Measurements from ENCODE around the gene ELF1.

Gene ELF1

DNA sequence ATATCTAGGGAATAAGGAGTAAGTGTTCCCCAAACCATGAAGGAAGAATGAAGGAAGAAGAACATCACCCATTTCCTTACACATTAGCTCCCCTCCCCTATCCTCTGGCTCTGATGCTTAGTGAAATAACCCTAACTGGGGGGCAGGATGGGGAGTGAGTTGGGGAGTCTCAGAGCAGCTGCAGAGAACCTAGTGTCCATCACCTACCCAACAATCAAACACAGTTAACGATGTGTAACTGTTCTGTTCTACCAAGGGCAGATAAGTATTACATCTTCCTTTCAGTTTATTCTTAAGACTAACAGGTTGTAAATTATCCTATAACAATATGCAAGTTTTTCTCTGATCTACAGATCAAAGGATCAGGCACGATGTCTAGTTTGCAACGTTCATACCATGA lies 12.8 kb downstream of the ELF1 start:
- DNase-seq = no peak

DNA sequence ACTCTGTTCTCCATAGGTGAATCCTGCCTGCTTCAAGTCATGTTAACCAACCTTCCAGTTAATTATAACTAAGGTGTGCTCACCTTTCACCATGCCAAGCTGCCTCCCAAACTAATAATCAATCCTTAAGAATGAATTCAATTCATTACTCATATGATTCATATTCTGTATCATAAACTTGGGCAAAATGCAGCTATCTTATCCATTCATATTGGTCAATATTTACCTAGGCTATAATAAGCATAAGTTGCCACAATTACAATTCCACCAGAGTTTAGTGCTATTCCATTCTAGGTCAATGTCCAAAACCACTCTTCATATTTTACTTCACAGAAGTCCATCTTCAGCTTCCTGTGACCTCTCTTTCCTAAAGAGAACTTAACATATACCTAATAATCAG lies 13.4 kb downstream of the ELF1 start:
- no peak for DNase-seq

DNA sequence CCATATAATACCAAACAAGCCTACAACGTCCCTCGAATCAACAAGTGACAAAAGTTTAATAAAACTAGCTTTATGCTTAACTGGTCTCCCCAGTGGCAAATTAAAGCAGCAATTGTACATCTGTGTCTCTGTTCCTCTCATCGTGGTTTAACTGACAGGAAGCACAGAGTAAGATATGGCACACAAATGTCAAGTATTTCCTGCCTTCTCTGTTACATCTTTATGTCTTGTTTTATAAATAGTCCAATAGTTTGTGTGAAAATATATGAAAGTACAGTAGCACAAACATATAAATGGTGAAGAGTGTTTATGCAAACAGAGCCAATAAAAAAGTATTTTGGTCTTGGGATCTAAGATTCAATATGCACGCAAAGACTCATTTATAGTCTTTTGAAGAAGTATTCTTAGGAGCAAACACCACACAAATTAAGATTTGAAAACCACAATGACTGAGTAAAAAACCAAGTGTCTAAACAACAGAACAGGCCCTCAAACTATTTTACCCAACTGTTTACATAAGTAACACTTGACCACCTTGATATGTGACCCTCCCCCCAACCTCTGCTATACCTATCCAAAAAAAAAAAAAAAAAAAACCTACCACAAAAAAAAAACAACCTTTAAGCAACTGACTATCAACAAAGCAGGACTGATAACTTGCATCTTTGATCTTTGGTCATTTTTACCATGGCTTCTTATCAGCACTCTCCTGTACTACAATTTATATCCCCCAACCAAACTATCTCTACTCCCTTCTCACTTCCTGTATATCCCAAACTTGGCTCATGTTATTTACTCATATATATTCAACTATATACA lies 14.0 kb downstream of the ELF1 start:
- DNase-seq = peak; percentile 93

DNA sequence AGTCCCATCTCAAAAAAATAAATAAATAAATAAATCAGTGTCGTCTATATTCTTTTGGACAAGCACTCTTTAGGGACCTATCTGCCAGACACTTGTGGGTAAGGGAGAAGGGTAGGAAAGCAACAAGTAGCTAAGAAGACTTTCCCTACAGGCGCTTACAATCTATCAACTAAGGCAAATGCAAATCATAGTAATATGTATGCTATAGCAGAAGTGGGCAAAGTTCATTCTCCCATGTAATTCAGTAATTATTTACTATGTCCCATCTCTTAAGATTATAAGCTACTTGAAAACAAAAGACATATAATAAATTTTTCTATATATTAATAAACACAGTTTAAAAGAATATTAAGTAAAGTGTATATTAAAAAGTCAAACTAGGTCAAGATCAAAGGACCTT lies 16.5 kb downstream of the ELF1 start:
- no peak for DNase-seq

DNA sequence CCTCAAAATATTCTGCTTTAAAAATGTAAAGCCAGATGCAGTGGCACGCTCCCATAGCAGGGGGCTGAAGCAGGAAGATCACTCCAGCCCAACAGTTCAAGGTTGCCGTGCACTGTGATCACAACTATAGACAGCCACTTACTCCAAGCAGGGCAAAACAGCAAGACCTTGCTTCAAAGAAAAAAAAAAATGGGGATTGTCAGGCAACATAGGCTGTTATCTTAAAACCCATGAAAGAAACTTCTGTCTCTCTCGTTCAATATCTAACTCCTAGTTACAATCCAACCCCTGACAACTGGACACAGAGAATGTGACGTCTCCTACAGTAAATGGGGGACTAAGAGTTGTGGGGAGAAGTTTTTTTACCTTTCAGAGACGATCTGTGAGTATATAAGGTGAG lies 17.4 kb downstream of the ELF1 start:
- DNase-seq = no peak

DNA sequence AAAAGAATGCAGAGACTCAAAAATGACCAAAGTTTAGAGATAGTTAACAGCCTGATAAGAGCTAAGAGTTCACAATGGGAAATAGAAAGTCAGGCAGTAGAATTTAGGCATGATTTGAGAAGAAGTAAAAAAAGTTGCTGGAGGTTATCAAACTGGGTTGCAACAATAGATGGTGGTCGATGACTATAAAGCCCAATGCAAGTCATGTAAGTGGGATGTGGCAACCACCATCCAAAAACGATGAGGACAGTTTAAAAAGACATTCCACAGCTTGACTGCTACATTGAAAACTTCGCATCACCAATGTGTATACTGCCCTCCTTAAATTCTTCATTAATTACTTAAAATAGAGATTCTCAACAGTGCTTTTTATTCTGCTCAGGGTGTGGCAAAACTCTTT lies 19.7 kb downstream of the ELF1 start:
- DNase-seq = peak; percentile 23 to 38

DNA sequence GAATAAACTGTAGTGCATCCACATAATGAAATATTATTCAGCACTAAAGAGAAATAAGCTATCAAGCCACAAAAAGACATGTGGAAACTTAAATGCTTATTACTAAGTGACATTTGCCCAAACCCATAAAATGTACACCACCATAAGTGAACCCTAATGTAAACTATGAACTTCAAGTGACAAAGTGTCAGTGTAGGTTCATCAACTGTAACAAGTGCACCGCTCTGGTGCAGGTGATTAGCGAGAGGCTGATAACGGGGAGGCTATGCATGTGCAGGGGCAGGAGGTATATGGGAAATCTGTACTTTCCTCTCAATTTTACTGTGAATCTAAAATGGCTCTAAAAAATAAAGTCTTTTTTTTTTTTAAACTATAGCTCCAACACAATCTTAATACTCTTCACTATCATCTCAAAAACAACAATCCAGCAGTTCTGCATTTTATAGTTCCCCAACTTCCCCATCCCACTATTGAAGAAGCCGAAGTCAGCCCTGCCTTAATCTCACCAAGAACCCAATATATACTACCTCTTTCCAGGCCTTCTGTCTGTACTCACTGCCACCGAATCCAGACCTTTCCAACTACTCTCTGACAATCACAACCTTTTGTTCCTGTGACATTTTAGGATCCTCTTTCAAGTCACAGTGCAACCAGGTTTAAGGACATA lies 22.6 kb downstream of the ELF1 start:
- peak; percentile 82 to 86 for DNase-seq

DNA sequence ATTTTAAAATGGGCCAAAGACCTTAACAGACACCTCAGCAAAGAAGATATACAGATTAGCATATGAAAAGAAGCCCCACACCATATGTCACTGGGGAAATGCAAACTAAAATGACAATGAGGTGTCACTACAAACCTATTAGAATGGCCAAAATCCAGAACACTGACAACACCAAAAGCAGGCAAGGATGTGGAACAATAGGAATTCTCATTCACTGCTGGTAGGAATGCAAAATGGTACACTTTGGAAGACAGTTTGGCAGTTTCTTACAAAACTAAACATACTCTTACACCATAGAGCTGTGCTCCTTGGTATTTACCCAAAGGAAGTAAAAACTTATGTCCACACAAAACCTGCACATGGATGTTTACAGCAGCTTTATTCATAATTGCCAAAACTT lies 23.1 kb downstream of the ELF1 start:
- no peak for DNase-seq

DNA sequence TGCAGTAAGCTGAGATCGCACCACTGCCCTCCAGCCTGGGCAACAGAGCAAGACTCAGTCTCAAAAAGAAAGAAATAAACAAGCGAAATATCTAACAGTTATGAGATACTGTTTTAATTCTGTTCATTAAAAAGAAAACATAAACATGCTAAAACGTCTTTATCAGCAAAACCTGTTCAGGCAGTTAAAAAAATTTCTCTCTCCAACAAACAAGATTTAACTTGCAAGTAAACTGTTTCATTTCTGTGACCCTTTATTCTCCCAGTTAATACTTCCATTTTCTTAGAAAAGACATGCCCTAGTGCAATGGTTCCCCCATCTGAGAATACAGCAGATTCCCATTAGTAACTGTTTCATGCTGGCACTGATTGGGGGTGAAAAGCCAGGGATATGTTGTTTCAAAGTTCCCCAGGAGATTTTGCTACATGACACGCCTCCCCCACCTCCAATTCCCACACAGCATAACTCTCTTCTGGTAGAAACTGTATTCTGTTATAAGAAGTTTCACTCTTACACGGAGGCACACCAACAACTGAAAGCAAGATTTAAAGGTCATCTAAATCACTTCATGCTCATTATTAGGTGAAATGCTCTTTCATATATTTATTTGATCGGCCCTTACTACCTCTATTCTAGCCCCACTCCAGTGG lies 24.4 kb downstream of the ELF1 start:
- no peak for DNase-seq

DNA sequence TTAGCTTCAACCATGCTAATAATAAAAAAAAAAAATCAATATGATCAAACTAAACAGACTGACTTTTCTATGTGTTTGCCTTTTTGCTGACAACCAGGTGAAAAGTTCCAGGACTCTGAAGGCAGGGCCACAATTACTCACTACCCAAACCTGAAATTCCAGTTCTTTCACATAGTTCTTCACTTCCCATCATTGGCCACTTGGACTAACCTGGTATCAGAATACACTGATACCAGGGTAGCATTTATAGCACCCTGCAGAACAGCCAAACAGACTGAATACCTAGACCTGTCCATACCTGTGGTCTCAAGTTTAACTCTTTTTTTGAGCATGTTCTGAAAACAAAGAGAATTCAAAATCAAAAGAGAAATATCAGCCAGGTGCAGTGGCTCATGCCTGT lies 25.1 kb downstream of the ELF1 start:
- DNase-seq = no peak

DNA sequence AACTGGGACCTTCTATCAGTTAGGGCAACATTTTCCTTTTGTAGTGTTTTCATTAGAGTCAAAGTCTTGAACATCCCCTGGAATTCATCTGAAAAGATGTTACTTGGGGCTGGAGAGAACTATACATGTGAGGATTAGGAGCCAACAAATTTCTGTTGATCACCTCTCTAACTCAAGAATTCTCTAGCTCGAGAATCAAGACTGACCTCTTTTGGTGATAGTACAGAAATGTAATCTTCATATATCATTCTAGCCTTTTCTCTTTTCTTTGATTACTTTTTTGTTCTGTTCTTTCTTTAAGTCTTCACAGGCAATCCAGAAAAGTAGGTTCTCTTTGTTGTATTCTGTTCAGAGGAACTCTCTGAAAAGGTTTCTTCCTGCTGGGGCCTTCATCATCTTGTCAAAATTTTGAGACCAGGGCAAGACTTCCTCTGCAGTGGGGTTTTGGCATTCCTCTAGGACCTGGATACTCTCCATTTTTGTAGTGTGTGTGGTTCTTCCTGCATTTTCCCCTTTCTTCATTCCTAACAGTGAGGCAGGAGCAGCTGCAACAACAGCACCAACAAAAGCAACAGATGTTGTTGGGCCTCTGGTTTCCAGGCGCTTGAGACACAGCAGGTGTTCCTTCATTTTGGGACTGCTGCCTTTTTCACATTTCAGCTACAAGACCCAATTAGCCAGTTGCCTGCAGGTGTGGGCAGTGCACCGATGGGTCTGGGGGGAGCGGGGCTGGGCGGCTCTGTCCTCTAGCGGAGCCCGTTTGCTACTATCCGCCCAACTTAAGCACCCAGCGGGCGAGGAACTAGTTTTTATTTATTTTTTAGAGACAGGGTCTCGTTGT lies 26.2 kb downstream of the ELF1 start:
- peak; percentile 29 to 35 for DNase-seq

DNA sequence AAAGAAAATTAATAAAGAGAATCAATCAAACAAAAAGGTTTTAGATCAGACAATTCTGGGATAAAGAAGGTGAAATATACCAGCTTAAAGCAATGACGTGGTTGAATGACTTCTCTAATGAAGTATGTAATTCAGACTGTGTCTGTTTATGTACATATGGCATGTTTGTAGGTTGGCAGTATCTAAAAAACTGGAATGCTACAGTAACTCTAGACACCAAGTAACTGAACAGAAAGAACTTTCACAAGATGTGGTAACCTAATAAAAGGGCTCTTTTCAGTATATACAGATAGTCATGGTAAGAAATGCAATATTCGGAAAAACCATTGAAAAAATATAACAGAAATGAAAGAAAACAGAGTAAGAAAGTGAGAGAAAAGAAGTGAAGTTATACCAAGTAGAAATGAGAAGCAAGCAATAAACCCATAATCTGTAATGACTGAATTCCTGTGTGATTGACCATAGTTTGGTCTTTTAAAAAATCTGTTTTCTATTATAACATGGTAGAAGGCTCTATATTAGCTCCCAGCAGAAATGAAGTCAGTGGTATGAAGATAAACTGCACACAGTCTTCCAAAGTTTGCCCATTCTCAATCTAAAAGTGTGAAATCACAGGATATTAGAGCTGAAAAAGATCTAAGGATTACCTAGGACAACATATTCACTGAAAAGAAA lies 31.4 kb downstream of the ELF1 start:
- no peak for DNase-seq

DNA sequence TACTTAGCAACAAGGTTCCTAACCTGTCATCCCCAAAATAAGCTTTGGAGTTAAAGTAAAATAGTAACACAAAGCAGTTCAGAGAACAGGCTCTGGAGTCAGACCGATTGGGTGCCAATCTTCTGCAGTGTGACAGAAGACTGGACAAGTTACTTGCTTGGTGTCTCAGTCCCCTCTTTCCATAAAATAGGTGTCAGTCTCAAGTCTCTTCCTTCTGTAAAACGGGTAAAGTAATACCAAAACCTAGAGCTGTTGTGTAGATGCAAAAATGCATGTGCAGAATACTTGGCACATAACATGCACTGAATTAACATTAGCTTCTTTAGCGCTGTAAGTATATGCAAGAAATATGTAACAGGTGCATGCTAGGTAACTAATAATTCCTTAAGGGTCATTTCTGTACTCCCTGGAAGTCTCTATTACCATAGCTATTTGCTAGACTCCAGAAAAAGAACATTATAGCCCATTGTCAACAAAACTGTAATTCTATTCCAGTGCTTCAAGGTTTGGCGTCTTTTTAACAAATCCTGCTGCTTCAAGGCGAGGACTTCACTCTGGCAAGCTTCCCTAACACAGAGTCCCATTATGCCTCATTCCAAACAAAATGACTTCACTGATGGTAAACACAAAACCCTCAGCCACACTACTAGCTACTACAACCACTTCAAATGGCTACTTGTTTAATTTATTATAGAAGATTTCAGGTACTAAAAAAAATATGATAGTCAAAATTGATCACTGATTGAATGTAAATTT lies 32.8 kb downstream of the ELF1 start:
- no peak for DNase-seq

DNA sequence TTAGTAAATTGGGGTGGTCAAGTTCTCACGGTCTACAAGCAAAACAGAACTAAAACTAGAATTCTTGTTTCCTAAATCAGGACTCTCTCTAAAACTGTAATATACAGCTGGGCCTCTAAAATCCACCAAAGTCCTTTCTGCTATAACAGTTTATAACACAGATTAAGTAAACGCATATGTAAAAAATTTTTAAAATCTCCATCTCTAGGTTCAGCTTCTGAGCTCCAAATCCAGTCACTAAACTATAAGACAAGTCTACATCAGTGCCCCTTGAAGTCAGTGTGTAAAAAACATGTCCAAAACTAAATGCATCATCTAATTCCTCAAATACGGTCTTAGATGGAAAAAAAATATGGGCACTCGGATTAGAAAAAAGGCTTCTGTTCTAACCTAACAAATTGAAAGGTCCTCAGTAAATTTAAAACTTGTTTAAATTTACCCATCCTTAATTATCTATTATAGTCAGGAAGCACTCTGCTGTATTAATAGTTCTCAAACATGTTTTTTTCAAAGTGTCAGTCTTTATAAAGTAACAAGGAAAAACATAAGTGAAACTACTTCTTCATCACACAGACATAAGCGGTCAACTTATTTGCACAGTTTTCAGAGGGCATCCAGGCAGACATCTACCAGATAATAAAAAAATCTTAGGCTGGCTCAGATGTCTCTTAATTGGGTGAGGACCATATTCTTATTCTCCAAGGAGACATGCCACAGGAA lies 33.6 kb downstream of the ELF1 start:
- DNase-seq = no peak

DNA sequence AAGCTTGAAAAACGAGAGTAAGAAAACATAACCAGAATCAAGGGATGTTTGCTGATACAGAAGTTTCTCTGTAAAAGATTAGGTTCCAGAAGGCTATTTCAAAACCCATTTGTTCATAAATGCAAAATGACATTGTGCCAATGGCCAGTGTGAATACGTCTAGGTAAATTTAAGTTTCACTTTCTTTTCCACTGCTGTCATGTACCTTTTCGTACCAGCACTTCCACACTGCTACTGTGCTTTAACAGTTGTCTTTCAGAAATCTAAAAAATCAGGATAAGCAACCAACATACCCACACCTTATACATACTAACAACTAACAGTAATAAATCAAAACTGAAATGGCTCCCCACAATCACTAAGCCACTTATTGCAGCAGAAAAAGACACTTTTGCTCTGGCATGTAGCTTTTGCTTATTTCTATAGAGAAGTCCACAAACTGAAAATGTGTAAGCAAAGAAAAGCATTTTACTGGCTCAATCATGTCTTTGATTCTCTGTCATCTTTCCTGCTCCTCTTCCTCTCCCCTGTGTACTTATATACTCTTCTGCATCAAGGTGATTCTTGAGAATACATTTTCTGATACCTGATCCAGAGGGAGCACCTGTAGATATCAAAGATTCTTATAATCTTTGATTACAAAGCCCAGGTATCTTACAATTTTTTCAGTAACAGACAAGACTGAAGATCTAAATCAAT lies 34.3 kb downstream of the ELF1 start:
- no peak for DNase-seq

DNA sequence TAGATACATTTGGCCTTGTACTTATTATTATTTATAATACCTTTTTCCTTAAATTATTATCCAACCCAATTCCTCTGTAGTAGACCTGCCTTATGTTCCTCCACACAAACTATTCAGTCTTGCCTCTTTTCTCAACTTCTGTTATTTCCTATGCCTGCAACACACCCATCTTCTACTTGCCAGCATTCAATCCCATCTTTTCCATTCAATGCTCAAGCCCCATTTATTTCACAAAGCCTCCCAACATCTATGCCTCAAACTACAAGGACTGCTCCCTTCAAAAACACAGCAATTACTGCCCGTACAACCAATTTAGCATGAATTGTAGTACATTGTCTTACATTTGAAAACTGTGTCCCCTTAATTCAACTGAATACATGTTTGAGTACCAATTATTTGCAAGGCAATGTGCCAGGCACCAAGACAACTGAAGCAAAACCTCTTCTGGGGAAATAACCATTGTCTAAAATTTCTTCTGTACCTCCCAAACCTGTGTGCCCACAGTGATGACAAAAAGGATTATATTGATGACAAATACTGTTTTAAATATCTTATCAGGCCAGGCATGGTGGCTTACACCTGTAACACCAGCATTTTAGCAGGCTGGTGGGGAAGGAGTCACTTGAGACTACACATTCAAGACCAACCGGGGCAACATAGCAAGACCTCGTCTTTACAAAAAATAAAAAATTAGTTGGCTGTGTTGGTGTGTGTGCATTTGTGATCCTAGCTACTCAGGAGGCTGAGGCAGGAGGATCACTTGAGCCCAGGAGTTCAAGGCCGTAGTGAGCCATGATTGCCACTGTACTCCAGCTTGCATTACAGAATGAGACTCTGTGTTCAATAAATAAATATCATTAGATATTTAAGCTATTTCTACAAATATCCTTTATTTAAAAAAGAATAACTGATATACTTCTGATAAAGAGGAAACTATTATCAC lies 35.1 kb downstream of the ELF1 start:
- no peak for DNase-seq

DNA sequence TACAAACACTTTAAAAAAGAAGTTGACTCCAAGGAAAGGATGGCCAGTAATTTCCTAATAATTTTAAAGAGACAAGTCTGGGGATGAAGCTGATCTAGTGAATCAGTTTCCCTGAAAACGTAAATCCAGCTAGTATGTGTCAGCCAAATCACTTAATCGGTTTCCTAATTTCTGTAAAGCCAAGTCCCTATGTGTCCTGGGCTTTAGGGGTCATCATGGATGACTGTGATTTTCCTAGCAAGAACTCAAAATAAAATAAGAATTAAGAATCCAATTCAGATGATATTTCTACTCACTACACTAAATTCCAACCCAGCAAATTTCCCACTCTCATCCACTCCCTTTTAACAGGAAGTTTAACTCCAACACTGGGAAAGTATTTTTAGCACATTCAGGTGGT lies 35.9 kb downstream of the ELF1 start:
- DNase-seq = no peak

DNA sequence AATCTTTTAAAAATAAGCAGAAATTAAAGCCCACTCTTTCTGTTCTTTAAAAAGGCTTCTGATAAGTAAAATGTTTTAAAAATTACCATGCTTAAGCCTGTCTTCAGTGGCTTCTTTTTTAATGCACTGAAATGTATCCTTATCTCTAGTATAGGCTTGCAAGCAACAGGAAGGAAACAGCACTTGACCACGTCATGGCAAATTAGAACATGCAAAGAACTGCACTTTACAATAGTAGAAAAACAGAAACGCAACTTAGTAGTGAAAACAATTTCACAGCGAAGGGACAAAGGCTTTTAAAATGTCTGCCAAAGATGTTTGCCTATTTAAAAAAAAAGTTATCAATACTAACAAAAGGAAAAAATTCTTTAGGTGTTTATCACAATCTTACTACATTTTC lies 36.3 kb downstream of the ELF1 start:
- peak; percentile 83 to 91 for DNase-seq

DNA sequence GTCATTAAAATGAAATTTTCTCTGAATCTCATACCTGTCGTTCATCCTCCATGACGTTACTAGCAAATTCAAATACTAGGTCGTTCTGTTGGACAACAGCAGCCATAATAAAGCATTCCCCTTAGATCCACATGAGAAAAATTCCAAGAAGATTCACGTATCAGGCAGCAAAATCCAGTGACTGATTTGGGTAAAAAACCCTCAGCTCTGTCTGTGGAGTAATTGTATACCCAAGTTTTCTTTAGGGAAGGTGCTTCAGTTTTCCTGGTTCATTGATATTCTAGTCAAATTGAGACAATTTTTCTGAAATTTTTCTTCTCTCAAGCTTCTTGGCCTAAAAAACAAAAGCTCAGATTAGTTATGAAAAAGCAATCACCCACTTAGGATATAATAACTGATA lies 37.2 kb downstream of the ELF1 start:
- no peak for DNase-seq

All from AML-193 (cell line).